PC-9 (cell line): ENCODE data around the gene HTT. TPM values are rescaled to one million over a fixed set of nuclear protein-coding genes. Genes with fewer than 3 reads are reported as not detected.

Source experiments
- BruUV-seq: library from RNA; stranded (reverse); fragments of 400-500 nt; replicated peaks from 2 replicates; lab custom pipeline; 2021; lab: Mats Ljungman, UMichigan
- CTCF ChIA-PET: fragments of 300-600 bp; sonication (Branson Sonifier 250); formaldehyde crosslinking; loops from one replicate; lab custom pipeline; 2022; ENCODE audit warnings: antibody characterized with exemption; lab: Charles Lee
- POLR2A ChIA-PET: fragments of 300-600 bp; sonication (Branson Sonifier 250); formaldehyde crosslinking; loops from one replicate; lab custom pipeline; 2022; ENCODE audit warnings: antibody characterized with exemption; ENCODE audit not compliant: unreplicated experiment; lab: Charles Lee
- DNase-seq, 2 experiments: peaks; one replicate each; pipeline versions ENCODE4 v3.0.0 to v3.0.0-alpha.2; 2015 to 2022; ENCODE audit warnings: mixed read lengths in 1 of 2
- H2AFZ ChIP-seq: fragments of 200-600 bp; sonication (generic); 2 replicates; pipeline ENCODE4 v1.8.1; 2017; ENCODE audit warnings: antibody characterized with exemption
- H3F3A ChIP-seq: fragments of 200-600 bp; sonication (generic); 2 replicates; pipeline ENCODE4 v1.8.1; 2017; ENCODE audit warnings: antibody characterized with exemption, mild to moderate bottlenecking, low read depth; ENCODE audit not compliant: insufficient read depth
- H3K27ac ChIP-seq: fragments of 200-600 bp; sonication (generic); 2 replicates; pipeline ENCODE4 v1.6.1; 2016; ENCODE audit warnings: mixed run types
- H3K27me3 ChIP-seq: fragments of 200-600 bp; sonication (generic); 2 replicates; pipeline ENCODE4 v1.6.1; 2016; ENCODE audit warnings: low read depth, mixed run types; ENCODE audit not compliant: insufficient read depth
- H3K36me3 ChIP-seq: fragments of 200-600 bp; sonication (generic); 2 replicates; pipeline ENCODE4 v1.6.1; 2016; ENCODE audit warnings: low read depth, mixed run types
- H3K4me1 ChIP-seq: fragments of 200-600 bp; sonication (generic); replicated peaks from 2 replicates; pipeline ENCODE4 v1.6.1; 2016; ENCODE audit warnings: mixed run types; ENCODE audit not compliant: insufficient read depth
- H3K4me2 ChIP-seq: fragments of 200-600 bp; sonication (generic); 2 replicates; pipeline ENCODE4 v1.6.1; 2017; ENCODE audit warnings: mixed run types
- H3K4me3 ChIP-seq: fragments of 200-600 bp; sonication (generic); 2 replicates; pipeline ENCODE4 v1.6.1; 2016; ENCODE audit warnings: mixed run types
- H3K79me2 ChIP-seq: fragments of 200-600 bp; sonication (generic); 2 replicates; pipeline ENCODE4 v1.6.1; 2017; ENCODE audit warnings: low read depth, mixed run types
- H3K9me2 ChIP-seq: fragments of 200-600 bp; sonication (generic); 2 replicates; pipeline ENCODE4 v1.8.1; 2017; ENCODE audit warnings: mild to moderate bottlenecking; ENCODE audit not compliant: insufficient read depth
- H3K9me3 ChIP-seq: fragments of 200-600 bp; sonication (generic); 2 replicates; pipeline ENCODE4 v1.8.1; 2016; ENCODE audit warnings: low read depth; ENCODE audit not compliant: insufficient read depth
- H4K20me1 ChIP-seq: fragments of 200-600 bp; sonication (generic); 2 replicates; pipeline ENCODE4 v1.8.1; 2017; ENCODE audit not compliant: insufficient read depth
- CTCF ChIP-seq: fragments of 200-600 bp; sonication (generic); conservative IDR thresholded peaks from 2 replicates; pipeline ENCODE4 v1.6.1; 2017; ENCODE audit warnings: mixed run types, antibody characterized with exemption, mild to moderate bottlenecking, moderate library complexity
- EZH2 ChIP-seq: fragments of 200-600 bp; sonication (generic); IDR thresholded peaks from 2 replicates; pipeline ENCODE4 v1.8.0; 2017; ENCODE audit warnings: antibody characterized with exemption, low read depth
- intact Hi-C: fragments of 100-400 bp; cut with micrococcal nuclease; formaldehyde crosslinking; loops from one replicate; pipeline ENCODE4 v1.10.0; 2022; ENCODE audit not compliant: unreplicated experiment
- total RNA-seq: library from RNA; stranded (reverse); gene quantifications from 2 replicates; pipeline ENCODE4 v1.2.3, GENCODE V29; 2021

The HTT gene
- total RNA-seq, 1 experiment from 2014 or later, result 81.7 TPM

GRCh38 chr4:3077796-3078195 is 3.3 kb downstream of the HTT start:
- intact Hi-C loops, result no loop called here

GRCh38 chr4:3079694-3080123 is 5.2 kb downstream of the HTT start:
- no peak overlapping the region for H3K4me3 ChIP-seq
- no peaks in the 10 kb centered on the region for H3F3A ChIP-seq
- no peaks in the 10 kb centered on the region for H3K9me2 ChIP-seq
- no peak for DNase-seq
- H3K27me3 ChIP-seq, result no peaks in the 10 kb centered on the region
- POLR2A ChIA-PET, result no interaction called here
- no peaks in the 10 kb centered on the region for H3K36me3 ChIP-seq
- H4K20me1 ChIP-seq, result peaks cover 6% of the 10 kb centered on the region; the same call in 1 of the 2 replicates
- BruUV-seq, result no TSS peak
- CTCF ChIA-PET, result interaction anchor here (0.6 kb wide), 1 partner anchor 860 kb away, joined by 4 read pairs; no protein-coding TSS in a partner anchor
- no peak overlapping the region for H3K4me2 ChIP-seq
- peaks cover 12% of the 10 kb centered on the region for H3K4me1 ChIP-seq
- no peak overlapping the region for H3K27ac ChIP-seq
- H3K79me2 ChIP-seq, result peaks cover 69% of the 10 kb centered on the region
- intact Hi-C loops, result no loop called here
- H2AFZ ChIP-seq, result no peak overlapping the region
- no peaks in the 10 kb centered on the region for H3K9me3 ChIP-seq
- TF ChIP-seq CTCF (no peak), EZH2 (no peak)

More at GRCh38 chr4:3077796-3078195, 3.3 kb downstream of the HTT start:
- Histone ChIP-seq H3F3A (no peaks in the 10 kb centered on the region), H3K4me2 (no peak overlapping the region), H2AFZ (no peak overlapping the region), H3K79me2 (peaks cover 64% of the 10 kb centered on the region), H3K9me2 (no peaks in the 10 kb centered on the region), H3K4me1 (peaks cover 9% of the 10 kb centered on the region), H3K4me3 (no peak overlapping the region), H3K27ac (no peak overlapping the region), H3K27me3 (no peaks in the 10 kb centered on the region), H3K36me3 (no peaks in the 10 kb centered on the region), H3K9me3 (no peaks in the 10 kb centered on the region), H4K20me1 (peaks cover 6% of the 10 kb centered on the region; the same call in 1 of the 2 replicates)
- POLR2A ChIA-PET, result no interaction called here
- no TSS peak for BruUV-seq
- no peak for TF ChIP-seq CTCF
- TF ChIP-seq EZH2, result no peak
- CTCF ChIA-PET, result no interaction called here
- no peak for DNase-seq

GRCh38 chr4:3082925-3083515 is 8.5 kb downstream of the HTT start:
- ChIA-PET CTCF (no interaction called here), POLR2A (no interaction called here)
- no peak overlapping the region for H2AFZ ChIP-seq
- no peak for DNase-seq
- H3K27ac ChIP-seq, result no peak overlapping the region
- no peaks in the 10 kb centered on the region for H3K9me2 ChIP-seq
- no peak for TF ChIP-seq CTCF
- no peaks in the 10 kb centered on the region for H3K27me3 ChIP-seq
- H4K20me1 ChIP-seq, result peaks cover 6% of the 10 kb centered on the region; the same call in 1 of the 2 replicates
- BruUV-seq, result no TSS peak
- 0 out of 2 replicates have a peak, but pooled peaks cover 9% of the 10 kb centered on the region for H3K4me1 ChIP-seq
- H3F3A ChIP-seq, result no peaks in the 10 kb centered on the region
- no peak overlapping the region for H3K4me3 ChIP-seq
- intact Hi-C loops, result no loop called here
- H3K9me3 ChIP-seq, result no peaks in the 10 kb centered on the region
- H3K4me2 ChIP-seq, result no peak overlapping the region
- H3K79me2 ChIP-seq, result peaks cover 50% of the 10 kb centered on the region
- H3K36me3 ChIP-seq, result no peaks in the 10 kb centered on the region
